Activated CD8-positive, alpha-beta T cell treated with anti-CD3 and anti-CD28 coated beads for 36 hours (primary cell): ENCODE measurements around the gene TP53I11. TPM values are rescaled to one million over a fixed set of nuclear protein-coding genes. Genes with fewer than 3 reads are reported as not detected.

Experiments used
- ATAC-seq: fragments of 200-7000 bp; cut with Tn5 transposase; one replicate; pipeline ENCODE4 v1.10.0; 2021; ENCODE audit warnings: mild to moderate bottlenecking, moderate library complexity
- CTCF ChIA-PET: fragments of 350-600 bp; sonication (Branson Sonifier 250); formaldehyde crosslinking; loops from one replicate; lab custom pipeline; 2021; ENCODE audit warnings: antibody characterized with exemption; lab: Charles Lee
- POLR2A ChIA-PET: fragments of 350-600 bp; sonication (Branson Sonifier 250); formaldehyde crosslinking; loops from one replicate; lab custom pipeline; 2021; ENCODE audit warnings: antibody characterized with exemption; lab: Charles Lee
- DNase-seq: peaks from one replicate; pipeline ENCODE4 v3.0.0-alpha.2; 2020
- H3K27ac Mint-ChIP-seq: one replicate; pipeline ENCODE4 v1.8.0; 2021; ENCODE audit warnings: mild to moderate bottlenecking, mixed read lengths
- H3K27me3 Mint-ChIP-seq: one replicate; pipeline ENCODE4 v1.8.0; 2021; ENCODE audit warnings: mixed read lengths
- H3K36me3 Mint-ChIP-seq: one replicate; pipeline ENCODE4 v1.8.0; 2021; ENCODE audit warnings: low read depth, mixed read lengths
- H3K4me1 Mint-ChIP-seq: one replicate; pipeline ENCODE4 v1.8.0; 2021; ENCODE audit warnings: low read depth, mixed read lengths
- H3K4me3 Mint-ChIP-seq: one replicate; pipeline ENCODE4 v1.8.0; 2021; ENCODE audit warnings: mild to moderate bottlenecking, moderate library complexity, mixed read lengths
- H3K9me3 Mint-ChIP-seq: one replicate; pipeline ENCODE4 v1.8.0; 2021; ENCODE audit warnings: mixed read lengths
- intact Hi-C: fragments of 100-400 bp; cut with micrococcal nuclease; formaldehyde crosslinking; loops from one replicate; pipeline ENCODE4 v1.10.0; 2022
- total RNA-seq, 2 experiments: library from RNA; stranded (reverse); gene quantifications; one replicate each; pipeline ENCODE4 v1.2.3, GENCODE V29; 2021
- TF ChIP-seq, protein P1 (sequence below): fragments of 200-600 bp; IDR thresholded peaks from one replicate; pipeline ENCODE4 v1.8.0; 2022; ENCODE audit warnings: antibody characterized with exemption, mild to moderate bottlenecking

TP53I11 gene
- total RNA-seq, 2 experiments from 2014 or later, result 15.2 to 17.5 TPM

DNA sequence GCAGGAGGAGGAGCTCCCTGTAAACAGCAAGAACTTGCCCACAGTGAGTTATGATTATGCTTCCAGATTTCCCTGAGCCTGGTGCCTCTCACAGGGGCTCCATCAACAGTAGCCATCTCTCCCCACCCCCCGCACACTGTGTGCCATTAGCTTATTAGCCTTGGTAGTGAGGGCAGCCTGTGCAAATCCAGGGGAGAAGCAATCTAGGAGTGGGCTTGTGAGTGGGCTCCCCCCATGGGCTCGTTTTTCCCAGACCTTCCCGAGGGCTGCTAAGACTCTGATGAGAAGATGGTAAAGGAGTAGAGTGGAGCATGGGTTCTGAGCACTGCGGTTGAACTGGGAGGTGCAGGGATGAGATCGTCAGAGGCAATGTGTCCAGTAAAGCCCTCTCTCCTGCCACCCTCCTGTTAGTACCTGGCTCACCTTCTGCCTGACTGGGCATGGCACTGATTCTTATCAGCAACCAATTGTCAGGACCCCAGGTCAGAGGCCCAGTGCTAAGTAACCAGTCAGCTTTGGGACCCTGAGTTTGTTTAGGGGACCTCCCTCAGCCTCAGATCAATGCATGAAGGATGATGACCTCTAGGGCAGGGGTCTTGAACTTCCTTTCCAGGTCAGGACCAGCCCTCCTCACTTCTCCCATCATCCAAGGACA is 38.4 kb upstream of the TP53I11 start:
- H3K27me3 Mint-ChIP-seq, result no peaks in the 10 kb centered on the region
- CTCF ChIA-PET, result interaction anchor here (0.9 kb wide), 1 partner anchor 116 kb away, joined by 4 read pairs; no protein-coding TSS in a partner anchor
- intact Hi-C loops, result no loop called here

DNA sequence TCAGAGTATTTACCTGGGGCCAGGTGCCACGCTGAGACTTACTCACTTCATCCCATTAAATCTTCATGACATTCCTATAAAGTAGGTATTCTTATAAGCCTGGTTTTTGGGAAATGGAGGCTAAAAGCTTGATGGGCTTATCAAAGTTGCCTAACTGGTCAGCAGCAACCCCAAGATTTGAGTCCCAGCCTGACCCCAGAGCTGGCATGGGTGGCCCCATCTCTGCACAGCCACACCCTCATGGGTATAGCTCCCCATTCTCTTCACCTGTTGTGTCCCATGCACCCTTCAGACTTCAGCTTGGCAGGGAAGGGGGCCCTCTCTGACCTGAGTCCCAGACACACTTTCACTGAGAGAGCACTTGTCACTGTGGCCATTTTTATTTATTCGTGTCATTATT is 37.4 kb upstream of the TP53I11 start:
- CTCF ChIA-PET, result no interaction called here
- H3K27me3 Mint-ChIP-seq, result no peaks in the 10 kb centered on the region
- no peak overlapping the region for H3K4me3 Mint-ChIP-seq
- no peak for DNase-seq
- TF ChIP-seq, protein P1, sequence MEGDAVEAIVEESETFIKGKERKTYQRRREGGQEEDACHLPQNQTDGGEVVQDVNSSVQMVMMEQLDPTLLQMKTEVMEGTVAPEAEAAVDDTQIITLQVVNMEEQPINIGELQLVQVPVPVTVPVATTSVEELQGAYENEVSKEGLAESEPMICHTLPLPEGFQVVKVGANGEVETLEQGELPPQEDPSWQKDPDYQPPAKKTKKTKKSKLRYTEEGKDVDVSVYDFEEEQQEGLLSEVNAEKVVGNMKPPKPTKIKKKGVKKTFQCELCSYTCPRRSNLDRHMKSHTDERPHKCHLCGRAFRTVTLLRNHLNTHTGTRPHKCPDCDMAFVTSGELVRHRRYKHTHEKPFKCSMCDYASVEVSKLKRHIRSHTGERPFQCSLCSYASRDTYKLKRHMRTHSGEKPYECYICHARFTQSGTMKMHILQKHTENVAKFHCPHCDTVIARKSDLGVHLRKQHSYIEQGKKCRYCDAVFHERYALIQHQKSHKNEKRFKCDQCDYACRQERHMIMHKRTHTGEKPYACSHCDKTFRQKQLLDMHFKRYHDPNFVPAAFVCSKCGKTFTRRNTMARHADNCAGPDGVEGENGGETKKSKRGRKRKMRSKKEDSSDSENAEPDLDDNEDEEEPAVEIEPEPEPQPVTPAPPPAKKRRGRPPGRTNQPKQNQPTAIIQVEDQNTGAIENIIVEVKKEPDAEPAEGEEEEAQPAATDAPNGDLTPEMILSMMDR, result no peak
- no peak for ATAC-seq
- intact Hi-C loops, result no loop called here
- H3K9me3 Mint-ChIP-seq, result no peaks in the 10 kb centered on the region
- POLR2A ChIA-PET, result no interaction called here
- H3K27ac Mint-ChIP-seq, result no peak overlapping the region
- peaks cover 5% of the 10 kb centered on the region for H3K4me1 Mint-ChIP-seq
- H3K36me3 Mint-ChIP-seq, result no peaks in the 10 kb centered on the region

More for the DNA sequence above, 38.4 kb upstream of the TP53I11 start:
- DNase-seq (no peak), ATAC-seq (no peak)
- TF ChIP-seq, protein P1, result no peak
- POLR2A ChIA-PET, result no interaction called here
- H3K27ac Mint-ChIP-seq, result no peak overlapping the region
- H3K36me3 Mint-ChIP-seq, result no peaks in the 10 kb centered on the region
- no peak overlapping the region for H3K4me3 Mint-ChIP-seq
- no peaks in the 10 kb centered on the region for H3K9me3 Mint-ChIP-seq
- H3K4me1 Mint-ChIP-seq, result no peaks in the 10 kb centered on the region

DNA sequence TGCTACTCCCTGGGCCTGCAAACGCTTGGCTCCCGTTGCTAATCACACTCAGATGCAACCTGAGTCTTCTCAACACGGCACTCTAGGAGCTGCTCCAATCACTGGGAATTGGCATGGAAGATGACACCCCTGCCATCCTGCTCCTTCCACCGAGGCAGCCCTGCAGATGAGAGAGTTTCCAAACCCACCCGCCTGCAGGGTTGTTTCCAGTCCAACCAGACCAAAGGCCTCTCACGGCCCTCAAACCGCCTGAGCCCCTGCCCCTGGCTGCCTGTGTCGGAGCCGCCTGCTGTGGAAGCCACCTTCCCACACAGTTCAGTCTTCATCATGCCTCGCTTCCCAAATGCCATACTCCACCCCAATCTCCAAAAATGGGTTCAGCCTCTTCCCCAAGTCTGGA is 36.8 kb upstream of the TP53I11 start:
- no peak overlapping the region for H3K4me3 Mint-ChIP-seq
- intact Hi-C loops, result no loop called here
- H3K36me3 Mint-ChIP-seq, result no peaks in the 10 kb centered on the region
- ChIA-PET POLR2A (no interaction called here), CTCF (no interaction called here)
- TF ChIP-seq, protein P1, result no peak
- ATAC-seq, result no peak
- peaks cover 5% of the 10 kb centered on the region for H3K4me1 Mint-ChIP-seq
- H3K27me3 Mint-ChIP-seq, result no peaks in the 10 kb centered on the region
- no peaks in the 10 kb centered on the region for H3K9me3 Mint-ChIP-seq
- no peak for DNase-seq
- no peak overlapping the region for H3K27ac Mint-ChIP-seq

- Mint-ChIP-seq H3K4me3 (no peak overlapping the region), H3K27me3 (no peaks in the 10 kb centered on the region), H3K27ac (no peak overlapping the region), H3K36me3 (no peaks in the 10 kb centered on the region), H3K9me3 (no peaks in the 10 kb centered on the region), H3K4me1 (peaks cover 5% of the 10 kb centered on the region)
- ChIA-PET CTCF (interaction anchor here (1.5 kb wide), 1 partner anchor 59 kb away, joined by 3 read pairs; no protein-coding TSS in a partner anchor), POLR2A (no interaction called here)
- ATAC-seq (no peak), DNase-seq (no peak)
- intact Hi-C loops, result no loop called here
- TF ChIP-seq, protein P1, result no peak
Measured at GRCh38 chr11:44986315-44986714, 35.6 kb upstream of the TP53I11 start.

DNA sequence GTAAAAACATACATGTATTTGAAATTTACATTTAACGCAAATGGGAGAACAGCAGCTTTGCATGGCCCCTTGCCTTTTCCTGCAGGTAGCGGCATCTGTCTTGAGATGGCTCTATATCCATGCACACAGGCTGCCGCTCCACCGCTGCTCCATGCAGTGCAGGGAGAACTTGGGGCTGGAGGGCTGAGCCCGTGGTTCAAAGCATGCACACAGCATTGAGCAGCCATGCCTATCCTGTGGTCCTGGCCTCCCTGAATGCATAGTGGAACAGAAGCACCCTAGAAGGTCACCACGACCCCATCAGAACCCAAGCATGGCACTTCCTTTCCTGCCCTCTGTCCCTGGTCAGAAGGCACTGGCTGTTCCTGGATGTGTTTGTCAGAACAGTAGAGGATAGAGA is 35.0 kb upstream of the TP53I11 start:
- intact Hi-C loops, result no loop called here
- ATAC-seq, result no peak
- no peak overlapping the region for H3K4me3 Mint-ChIP-seq
- no peaks in the 10 kb centered on the region for H3K27me3 Mint-ChIP-seq
- H3K27ac Mint-ChIP-seq, result no peak overlapping the region
- TF ChIP-seq, protein P1, result no peak
- no peaks in the 10 kb centered on the region for H3K9me3 Mint-ChIP-seq
- POLR2A ChIA-PET, result no interaction called here
- peaks cover 7% of the 10 kb centered on the region for H3K4me1 Mint-ChIP-seq
- CTCF ChIA-PET, result interaction anchor here (1.5 kb wide), 1 partner anchor 59 kb away, joined by 3 read pairs; no protein-coding TSS in a partner anchor
- no peak for DNase-seq
- H3K36me3 Mint-ChIP-seq, result no peaks in the 10 kb centered on the region
